ENCODE results near the gene EPS8L3. TPM values are rescaled to one million over a fixed set of nuclear protein-coding genes. Genes with fewer than 3 reads are reported as not detected.

The EPS8L3 gene
- total and polyA plus RNA-seq, 2 of the 8 experiments (the other 6 are each of a cell fraction or from before 2014, with no cell fraction given): not detected

DNA sequence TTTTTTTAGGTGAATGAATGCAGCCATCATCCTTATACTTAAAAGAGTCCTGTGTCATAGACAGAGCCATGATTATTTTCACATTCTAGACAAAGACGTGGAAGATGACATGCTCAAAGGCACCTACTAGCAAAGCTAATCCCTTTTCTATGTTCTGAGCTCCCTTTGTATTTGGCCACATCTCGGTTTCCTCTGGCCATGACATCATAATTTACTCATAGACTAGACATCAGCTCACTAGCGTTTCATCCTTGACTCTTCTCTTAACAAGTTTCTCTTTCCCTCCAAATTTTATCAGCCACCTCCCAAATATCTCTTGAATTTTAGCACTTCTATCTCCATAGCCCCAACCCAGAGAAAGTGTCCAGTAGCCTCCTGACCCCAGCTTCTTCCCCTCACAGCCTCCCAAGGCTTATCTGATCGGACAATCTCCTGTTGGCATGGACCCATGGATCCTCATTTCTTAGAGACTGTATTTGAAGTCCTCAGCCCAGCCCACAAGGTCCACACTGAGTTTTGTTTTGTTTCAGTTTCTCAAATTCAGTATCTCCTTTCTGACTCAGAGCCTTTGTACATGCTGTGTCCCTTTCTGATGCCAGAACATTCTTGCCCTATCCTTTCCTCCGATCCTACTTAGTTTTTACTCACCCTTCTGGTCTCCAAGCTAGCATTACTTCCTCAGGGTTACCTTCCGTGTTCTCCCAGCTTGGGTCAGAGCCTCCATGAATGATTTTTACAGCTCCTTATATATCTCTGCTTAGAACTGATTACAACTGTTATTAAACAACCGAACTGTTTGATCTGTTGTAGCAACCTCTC lies 33.0 kb upstream of the EPS8L3 start (continued):
- TF ChIP-seq, protein P1, sequence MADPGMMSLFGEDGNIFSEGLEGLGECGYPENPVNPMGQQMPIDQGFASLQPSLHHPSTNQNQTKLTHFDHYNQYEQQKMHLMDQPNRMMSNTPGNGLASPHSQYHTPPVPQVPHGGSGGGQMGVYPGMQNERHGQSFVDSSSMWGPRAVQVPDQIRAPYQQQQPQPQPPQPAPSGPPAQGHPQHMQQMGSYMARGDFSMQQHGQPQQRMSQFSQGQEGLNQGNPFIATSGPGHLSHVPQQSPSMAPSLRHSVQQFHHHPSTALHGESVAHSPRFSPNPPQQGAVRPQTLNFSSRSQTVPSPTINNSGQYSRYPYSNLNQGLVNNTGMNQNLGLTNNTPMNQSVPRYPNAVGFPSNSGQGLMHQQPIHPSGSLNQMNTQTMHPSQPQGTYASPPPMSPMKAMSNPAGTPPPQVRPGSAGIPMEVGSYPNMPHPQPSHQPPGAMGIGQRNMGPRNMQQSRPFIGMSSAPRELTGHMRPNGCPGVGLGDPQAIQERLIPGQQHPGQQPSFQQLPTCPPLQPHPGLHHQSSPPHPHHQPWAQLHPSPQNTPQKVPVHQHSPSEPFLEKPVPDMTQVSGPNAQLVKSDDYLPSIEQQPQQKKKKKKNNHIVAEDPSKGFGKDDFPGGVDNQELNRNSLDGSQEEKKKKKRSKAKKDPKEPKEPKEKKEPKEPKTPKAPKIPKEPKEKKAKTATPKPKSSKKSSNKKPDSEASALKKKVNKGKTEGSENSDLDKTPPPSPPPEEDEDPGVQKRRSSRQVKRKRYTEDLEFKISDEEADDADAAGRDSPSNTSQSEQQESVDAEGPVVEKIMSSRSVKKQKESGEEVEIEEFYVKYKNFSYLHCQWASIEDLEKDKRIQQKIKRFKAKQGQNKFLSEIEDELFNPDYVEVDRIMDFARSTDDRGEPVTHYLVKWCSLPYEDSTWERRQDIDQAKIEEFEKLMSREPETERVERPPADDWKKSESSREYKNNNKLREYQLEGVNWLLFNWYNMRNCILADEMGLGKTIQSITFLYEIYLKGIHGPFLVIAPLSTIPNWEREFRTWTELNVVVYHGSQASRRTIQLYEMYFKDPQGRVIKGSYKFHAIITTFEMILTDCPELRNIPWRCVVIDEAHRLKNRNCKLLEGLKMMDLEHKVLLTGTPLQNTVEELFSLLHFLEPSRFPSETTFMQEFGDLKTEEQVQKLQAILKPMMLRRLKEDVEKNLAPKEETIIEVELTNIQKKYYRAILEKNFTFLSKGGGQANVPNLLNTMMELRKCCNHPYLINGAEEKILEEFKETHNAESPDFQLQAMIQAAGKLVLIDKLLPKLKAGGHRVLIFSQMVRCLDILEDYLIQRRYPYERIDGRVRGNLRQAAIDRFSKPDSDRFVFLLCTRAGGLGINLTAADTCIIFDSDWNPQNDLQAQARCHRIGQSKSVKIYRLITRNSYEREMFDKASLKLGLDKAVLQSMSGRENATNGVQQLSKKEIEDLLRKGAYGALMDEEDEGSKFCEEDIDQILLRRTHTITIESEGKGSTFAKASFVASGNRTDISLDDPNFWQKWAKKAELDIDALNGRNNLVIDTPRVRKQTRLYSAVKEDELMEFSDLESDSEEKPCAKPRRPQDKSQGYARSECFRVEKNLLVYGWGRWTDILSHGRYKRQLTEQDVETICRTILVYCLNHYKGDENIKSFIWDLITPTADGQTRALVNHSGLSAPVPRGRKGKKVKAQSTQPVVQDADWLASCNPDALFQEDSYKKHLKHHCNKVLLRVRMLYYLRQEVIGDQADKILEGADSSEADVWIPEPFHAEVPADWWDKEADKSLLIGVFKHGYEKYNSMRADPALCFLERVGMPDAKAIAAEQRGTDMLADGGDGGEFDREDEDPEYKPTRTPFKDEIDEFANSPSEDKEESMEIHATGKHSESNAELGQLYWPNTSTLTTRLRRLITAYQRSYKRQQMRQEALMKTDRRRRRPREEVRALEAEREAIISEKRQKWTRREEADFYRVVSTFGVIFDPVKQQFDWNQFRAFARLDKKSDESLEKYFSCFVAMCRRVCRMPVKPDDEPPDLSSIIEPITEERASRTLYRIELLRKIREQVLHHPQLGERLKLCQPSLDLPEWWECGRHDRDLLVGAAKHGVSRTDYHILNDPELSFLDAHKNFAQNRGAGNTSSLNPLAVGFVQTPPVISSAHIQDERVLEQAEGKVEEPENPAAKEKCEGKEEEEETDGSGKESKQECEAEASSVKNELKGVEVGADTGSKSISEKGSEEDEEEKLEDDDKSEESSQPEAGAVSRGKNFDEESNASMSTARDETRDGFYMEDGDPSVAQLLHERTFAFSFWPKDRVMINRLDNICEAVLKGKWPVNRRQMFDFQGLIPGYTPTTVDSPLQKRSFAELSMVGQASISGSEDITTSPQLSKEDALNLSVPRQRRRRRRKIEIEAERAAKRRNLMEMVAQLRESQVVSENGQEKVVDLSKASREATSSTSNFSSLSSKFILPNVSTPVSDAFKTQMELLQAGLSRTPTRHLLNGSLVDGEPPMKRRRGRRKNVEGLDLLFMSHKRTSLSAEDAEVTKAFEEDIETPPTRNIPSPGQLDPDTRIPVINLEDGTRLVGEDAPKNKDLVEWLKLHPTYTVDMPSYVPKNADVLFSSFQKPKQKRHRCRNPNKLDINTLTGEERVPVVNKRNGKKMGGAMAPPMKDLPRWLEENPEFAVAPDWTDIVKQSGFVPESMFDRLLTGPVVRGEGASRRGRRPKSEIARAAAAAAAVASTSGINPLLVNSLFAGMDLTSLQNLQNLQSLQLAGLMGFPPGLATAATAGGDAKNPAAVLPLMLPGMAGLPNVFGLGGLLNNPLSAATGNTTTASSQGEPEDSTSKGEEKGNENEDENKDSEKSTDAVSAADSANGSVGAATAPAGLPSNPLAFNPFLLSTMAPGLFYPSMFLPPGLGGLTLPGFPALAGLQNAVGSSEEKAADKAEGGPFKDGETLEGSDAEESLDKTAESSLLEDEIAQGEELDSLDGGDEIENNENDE (IDR thresholded peaks at IDR 0.05; ENCODE audit: insufficient replicate concordance, low read length): no peak
- no peak for TF ChIP-seq ZNF274 (IDR thresholded peaks at IDR 0.05; ENCODE audit: borderline replicate concordance, extremely low read depth, low read length)
- TF ChIP-seq RBBP5 (IDR thresholded peaks at IDR 0.05; ENCODE audit: borderline replicate concordance, low read depth, low read length): no peak
- no peak for TF ChIP-seq SIN3A (conservative IDR thresholded peaks at IDR 0.05 in 1 of 2, IDR thresholded peaks at IDR 0.05 in 1 of 2; ENCODE audit: low read depth in 1 of 2, low read length in 2 of 2)
- no peak for TF ChIP-seq NRF1 (IDR thresholded peaks at IDR 0.05; ENCODE audit: low read depth, low read length)
- no peak for TF ChIP-seq KDM5A (IDR thresholded peaks at IDR 0.05; ENCODE audit: low read length)
- no peak for TF ChIP-seq KDM4A (IDR thresholded peaks at IDR 0.05; ENCODE audit: low read depth, low read length, severe bottlenecking)
- TF ChIP-seq FOSL1 (IDR thresholded peaks at IDR 0.05; ENCODE audit: insufficient read depth, low read depth, low read length): no peak
- no peak for TF ChIP-seq SRF (IDR thresholded peaks at IDR 0.05; ENCODE audit: low read depth, low read length)
- no peak for TF ChIP-seq CBX5 (IDR thresholded peaks at IDR 0.05; ENCODE audit: low read depth, low read length)

Data from H1 (cell line).